CD14-positive monocyte (primary cell): Measurements from ENCODE around the gene TLCD5. TPM values are rescaled to one million over a fixed set of nuclear protein-coding genes. Genes with fewer than 3 reads are reported as not detected.

Source experiments
- DNase-seq, 3 donors: peaks; one replicate each; pipeline ENCODE4 v3.0.0-alpha.2; 2011 to 2022
- H2AFZ ChIP-seq: 2 replicates; pipeline ENCODE4 v1.6.0; 2012; ENCODE audit warnings: mild to moderate bottlenecking, low read depth, low read length, inconsistent platforms; ENCODE audit not compliant: insufficient read depth, poor library complexity, severe bottlenecking
- H3K27ac ChIP-seq, 2 donors: 1 replicate in 1 of 2; 2 replicates in 1 of 2; pipeline ENCODE4 v1.5.1; 2012 to 2013; ENCODE audit warnings: low read length in 2 of 2, control low read depth in 1 of 2, inconsistent platforms in 1 of 2, low read depth in 1 of 2, mild to moderate bottlenecking in 1 of 2
- H3K27me3 ChIP-seq, 2 donors: one replicate each; pipeline versions ENCODE4 v1.6.0 to v1.6.1; 2011 to 2013; ENCODE audit warnings: low read length in 2 of 2; ENCODE audit not compliant: control insufficient read depth in 2 of 2, insufficient read depth in 2 of 2
- H3K36me3 ChIP-seq, 2 donors: replicated peaks in 1 of 2; 1 replicate in 1 of 2; 2 replicates in 1 of 2; pipeline versions ENCODE4 v1.5.1 to v1.6.1; 2012 to 2013; ENCODE audit warnings: low read length in 2 of 2, control low read depth in 1 of 2, inconsistent platforms in 1 of 2, mild to moderate bottlenecking in 1 of 2; ENCODE audit not compliant: insufficient read depth in 2 of 2, control insufficient read depth in 1 of 2
- H3K4me1 ChIP-seq, 2 donors: 1 replicate in 1 of 2; 2 replicates in 1 of 2; pipeline versions ENCODE4 v1.5.1 to v1.6.1; 2012 to 2013; ENCODE audit warnings: low read length in 2 of 2, control low read depth in 1 of 2, inconsistent platforms in 1 of 2, mild to moderate bottlenecking in 1 of 2, moderate library complexity in 1 of 2; ENCODE audit not compliant: insufficient read depth in 2 of 2, control insufficient read depth in 1 of 2
- H3K4me2 ChIP-seq: replicated peaks from 2 replicates; pipeline ENCODE3; 2012; ENCODE audit warnings: low read length, moderate library complexity, mild to moderate bottlenecking; ENCODE audit not compliant: poor library complexity, severe bottlenecking; ENCODE audit errors: extremely low read depth
- H3K4me3 ChIP-seq, 3 experiments: fragments of 200-600 bp in 1 of 3; sonication (generic) in 1 of 3; replicated peaks in 1 of 3; 1 replicate in 2 of 3; 2 replicates in 1 of 3; pipeline ENCODE4 v1.5.1; 2011 to 2013; ENCODE audit warnings: low read length in 3 of 3, mild to moderate bottlenecking in 3 of 3, control low read depth in 2 of 3, low read depth in 2 of 3, inconsistent platforms in 1 of 3, moderate library complexity in 1 of 3
- H3K79me2 ChIP-seq: 2 replicates; pipeline ENCODE4 v1.6.0; 2012; ENCODE audit warnings: mild to moderate bottlenecking, control low read depth, inconsistent platforms, low read length, moderate library complexity; ENCODE audit not compliant: insufficient read depth
- H3K9ac ChIP-seq: 2 replicates; pipeline ENCODE4 v1.6.0; 2017; ENCODE audit warnings: low read length, mild to moderate bottlenecking; ENCODE audit not compliant: insufficient read depth, poor library complexity, severe bottlenecking
- H3K9me3 ChIP-seq, 2 donors: replicated peaks in 1 of 2; 1 replicate in 1 of 2; 2 replicates in 1 of 2; pipeline versions ENCODE4 v1.5.1 to v1.6.1; 2012 to 2013; ENCODE audit warnings: low read length in 2 of 2, control low read depth in 1 of 2; ENCODE audit not compliant: control insufficient read depth in 1 of 2, insufficient read depth in 1 of 2
- H4K20me1 ChIP-seq: 2 replicates; pipeline ENCODE4 v1.6.0; 2012; ENCODE audit warnings: mild to moderate bottlenecking, low read length, control low read depth, moderate library complexity; ENCODE audit not compliant: insufficient read depth
- H3K27ac Mint-ChIP-seq, 7 donors: one replicate each; pipeline ENCODE4 v1.8.0; 2020; ENCODE audit warnings: mild to moderate bottlenecking in 7 of 7, mixed read lengths in 7 of 7, moderate library complexity in 6 of 7, inconsistent platforms in 2 of 7
- H3K27me3 Mint-ChIP-seq, 3 donors: one replicate each; pipeline ENCODE4 v1.8.0; 2021 to 2022; ENCODE audit warnings: low read depth in 3 of 3, mild to moderate bottlenecking in 3 of 3, mixed read lengths in 3 of 3, moderate library complexity in 3 of 3, inconsistent platforms in 1 of 3
- H3K36me3 Mint-ChIP-seq, 2 donors: one replicate each; pipeline ENCODE4 v1.8.0; 2020; ENCODE audit warnings: mixed read lengths in 2 of 2, inconsistent platforms in 1 of 2, mild to moderate bottlenecking in 1 of 2
- H3K4me1 Mint-ChIP-seq: one replicate; pipeline ENCODE4 v1.8.0; 2020; ENCODE audit warnings: mild to moderate bottlenecking, mixed read lengths
- H3K4me3 Mint-ChIP-seq, 2 donors: one replicate each; pipeline ENCODE4 v1.8.0; 2020; ENCODE audit warnings: mild to moderate bottlenecking in 2 of 2, mixed read lengths in 2 of 2, moderate library complexity in 1 of 2
- H3K9me3 Mint-ChIP-seq, 7 donors: one replicate each; pipeline ENCODE4 v1.8.0; 2020 to 2022; ENCODE audit warnings: mixed read lengths in 7 of 7, mild to moderate bottlenecking in 6 of 7, moderate library complexity in 6 of 7, inconsistent platforms in 2 of 7
- CTCF ChIP-seq: fragments of 200-600 bp; IDR thresholded peaks from one replicate; pipeline ENCODE4 v1.8.0; 2022; ENCODE audit warnings: antibody characterized with exemption, mild to moderate bottlenecking
- WGBS: methylation state at CpG from one replicate; pipeline ENCODE4 v1.1.5; 2013; ENCODE audit warnings: missing lambda C conversion rate; ENCODE audit not compliant: insufficient coverage; 5-methylcytosine and 5-hydroxymethylcytosine counted together
- intact Hi-C, 2 donors: fragments of 100-400 bp; cut with micrococcal nuclease; formaldehyde crosslinking; loops; one replicate each; pipeline versions ENCODE4 v1.15.0 to v1.15.1; 2023
- polyA plus RNA-seq, 3 donors: library from polyadenylated mRNA; depleted of rRNA in 1 of 3; unstranded in 2 of 3; stranded (reverse) in 1 of 3; fragments of 300-500 nt in 2 of 3; fragments of >200 nt in 1 of 3; fragmentation: Illumina TruSeq in 2 of 3; gene quantifications; 1 replicate in 2 of 3; 2 replicates in 1 of 3; pipeline ENCODE4 v1.2.3, GENCODE V29; 2012 to 2021

The TLCD5 gene
- polyA plus RNA-seq, 3 donors = not detected

GRCh38 chr11:120335908-120336640 lies 11.0 kb downstream of the TLCD5 start, which contains the start of gene ARHGEF12:
TSS of gene ARHGEF12 (plus strand) at chr11:120336413. CDS start at chr11:120337244, 831 bp downstream.
- Histone ChIP-seq H2AFZ (peak within 1 kb of the TSS; percentile 83), H3K36me3 (no peaks in the 10 kb centered on the region), H3K9ac (peak within 1 kb of the TSS; percentile 47), H3K27ac (no peak within 1 kb of the TSS), H3K79me2 (no peaks in the 10 kb centered on the region), H3K4me1 (peaks cover 26% of the 10 kb centered on the region in 2 donors), H3K4me2 (peak within 1 kb of the TSS; percentile 82), H4K20me1 (no peaks in the 10 kb centered on the region), H3K4me3 (peak within 1 kb of the TSS; percentile 40 to 76 (median 71)), H3K27me3 (peaks cover 86 to 91% of the 10 kb centered on the region in 2 donors), H3K9me3 (peaks cover 7 to 35% of the 10 kb centered on the region in 2 donors)
- under 1% methylated on average over 86 of the region's 92 CpGs for WGBS
- Mint-ChIP-seq H3K36me3 (peaks cover 7 to 9% of the 10 kb centered on the region in 2 donors), H3K4me1 (peaks cover 19% of the 10 kb centered on the region), H3K9me3 (peaks cover 3 to 26% (median 17%) of the 10 kb centered on the region in 7 donors), H3K4me3 (peak within 1 kb of the TSS; percentile 89 to 92), H3K27me3 (peaks cover 78 to 91% (median 83%) of the 10 kb centered on the region in 3 donors), H3K27ac (peak within 1 kb of the TSS in 1 of 7 donors; percentile 50)
- intact Hi-C loops = no loop called here
- TF ChIP-seq CTCF = no peak
- peak; percentile 50 to 76 (median 57) for DNase-seq

GRCh38 chr11:120336641-120337354 lies 11.7 kb downstream of the TLCD5 start:
- Histone ChIP-seq H4K20me1 (no peaks in the 10 kb centered on the region), H3K79me2 (no peaks in the 10 kb centered on the region), H3K27me3 (peaks cover 85 to 91% of the 10 kb centered on the region in 2 donors), H2AFZ (peak overlapping the region; percentile 83), H3K4me2 (peak overlapping the region; percentile 82), H3K4me3 (peak overlapping the region; percentile 37 to 76 (median 71)), H3K27ac (no peak overlapping the region), H3K9ac (peak overlapping the region; percentile 47), H3K4me1 (peaks cover 26% of the 10 kb centered on the region in 2 donors), H3K9me3 (peaks cover 7 to 40% of the 10 kb centered on the region in 2 donors), H3K36me3 (no peaks in the 10 kb centered on the region)
- no peak for TF ChIP-seq CTCF
- WGBS = under 1% methylated on average over 55 of the region's 56 CpGs
- H3K27me3 Mint-ChIP-seq = peaks cover 78 to 91% (median 82%) of the 10 kb centered on the region in 3 donors
- H3K36me3 Mint-ChIP-seq = peaks cover 7 to 9% of the 10 kb centered on the region in 2 donors
- H3K4me1 Mint-ChIP-seq = peaks cover 19% of the 10 kb centered on the region
- peak overlapping the region; percentile 89 to 92 for H3K4me3 Mint-ChIP-seq
- DNase-seq = no peak
- intact Hi-C loops = no loop called here
- peak overlapping the region in 1 of 7 donors; percentile 50 for H3K27ac Mint-ChIP-seq
- H3K9me3 Mint-ChIP-seq = peaks cover 3 to 26% (median 18%) of the 10 kb centered on the region in 7 donors
